Measurements from ENCODE around the gene HIBCH. TPM values are rescaled to one million over a fixed set of nuclear protein-coding genes. Genes with fewer than 3 reads are reported as not detected.

The HIBCH gene
- total and polyA plus RNA-seq, 2 of the 13 experiments (the other 11 are each of a cell fraction or from before 2014, with no cell fraction given) = 18.8 to 49.5 TPM

DNA sequence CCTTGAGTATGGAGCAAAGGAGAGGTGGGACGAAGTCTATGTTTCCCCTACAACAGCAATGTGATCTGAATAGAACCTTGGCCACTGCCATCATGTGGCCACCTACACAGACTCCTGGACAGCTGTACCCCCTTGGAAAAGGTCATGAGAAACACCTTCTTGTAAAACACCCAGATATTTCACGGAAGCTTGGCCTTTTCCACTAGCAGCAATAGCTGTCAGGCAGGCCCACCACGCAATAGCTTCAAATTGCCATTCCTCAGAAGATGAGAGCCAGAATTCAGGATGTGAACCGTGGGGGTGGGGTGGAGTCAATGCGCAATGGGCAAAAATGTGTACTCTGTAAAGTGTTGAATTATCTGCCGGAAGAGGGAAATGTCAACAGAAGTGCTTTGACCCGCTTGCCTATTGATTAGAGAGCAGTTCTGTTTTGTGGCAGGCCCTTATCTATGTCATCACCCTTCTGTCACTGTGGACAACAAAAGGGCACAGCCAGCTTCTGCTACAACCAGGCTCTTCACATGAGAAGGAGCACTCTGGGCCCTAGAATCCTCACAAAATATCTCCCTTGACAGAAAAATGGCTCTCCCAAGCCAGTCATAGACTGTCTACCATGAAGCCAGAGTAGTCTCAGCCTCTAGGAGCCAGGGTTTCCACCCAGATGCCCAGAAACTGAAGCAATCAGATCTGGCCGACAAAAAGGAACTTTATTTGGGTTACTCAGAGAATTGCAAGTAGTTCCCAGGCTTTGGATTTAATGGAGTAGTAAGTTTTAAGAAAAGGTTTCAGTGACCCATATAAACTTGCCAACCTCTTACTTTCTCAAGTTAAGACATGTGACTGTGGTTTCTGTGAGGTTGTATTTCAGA lies 33.3 kb upstream of the HIBCH start (continued):
- TF ChIP-seq JARID2 (CRISPR knock-in tag; IDR thresholded peaks at IDR 0.05; ENCODE audit: insufficient replicate concordance) = peak; percentile 34
- no peak for TF ChIP-seq STAT5B (CRISPR knock-in tag; IDR thresholded peaks at IDR 0.05)
- TF ChIP-seq RFXAP (CRISPR knock-in tag; IDR thresholded peaks at IDR 0.05; ENCODE audit: borderline replicate concordance) = peak; percentile 73; the same call in 1 of the 2 replicates
- no peak for TF ChIP-seq PHB2 (IDR thresholded peaks at IDR 0.05; ENCODE audit: partially characterized antibody)
- TF ChIP-seq NR2F2 (IDR thresholded peaks at IDR 0.05; ENCODE audit: borderline replicate concordance, low read depth) = peak; percentile 99
- TF ChIP-seq RXRA (CRISPR knock-in tag; IDR thresholded peaks at IDR 0.05) = peak; percentile 92; the same call in 1 of the 2 replicates
- peak; percentile 95 for TF ChIP-seq RARA (CRISPR knock-in tag; IDR thresholded peaks at IDR 0.05)
- TF ChIP-seq KLF9 (CRISPR knock-in tag; IDR thresholded peaks at IDR 0.05; ENCODE audit: low read depth) = peak; percentile 94
- TF ChIP-seq, protein P1, sequence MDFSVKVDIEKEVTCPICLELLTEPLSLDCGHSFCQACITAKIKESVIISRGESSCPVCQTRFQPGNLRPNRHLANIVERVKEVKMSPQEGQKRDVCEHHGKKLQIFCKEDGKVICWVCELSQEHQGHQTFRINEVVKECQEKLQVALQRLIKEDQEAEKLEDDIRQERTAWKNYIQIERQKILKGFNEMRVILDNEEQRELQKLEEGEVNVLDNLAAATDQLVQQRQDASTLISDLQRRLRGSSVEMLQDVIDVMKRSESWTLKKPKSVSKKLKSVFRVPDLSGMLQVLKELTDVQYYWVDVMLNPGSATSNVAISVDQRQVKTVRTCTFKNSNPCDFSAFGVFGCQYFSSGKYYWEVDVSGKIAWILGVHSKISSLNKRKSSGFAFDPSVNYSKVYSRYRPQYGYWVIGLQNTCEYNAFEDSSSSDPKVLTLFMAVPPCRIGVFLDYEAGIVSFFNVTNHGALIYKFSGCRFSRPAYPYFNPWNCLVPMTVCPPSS (IDR thresholded peaks at IDR 0.05) = no peak
- peak; percentile 80; the same call in 1 of the 2 replicates for TF ChIP-seq ZBTB39 (CRISPR knock-in tag; IDR thresholded peaks at IDR 0.05)
- TF ChIP-seq SP1 (IDR thresholded peaks at IDR 0.05) = no peak
- peak; percentile 35; the same call in 1 of the 2 replicates for TF ChIP-seq SP1 (CRISPR knock-in tag; IDR thresholded peaks at IDR 0.05)
- TF ChIP-seq ZBTB37 (CRISPR knock-in tag; IDR thresholded peaks at IDR 0.05) = no peak; the same call in 1 of the 2 replicates
- TF ChIP-seq, protein P2, sequence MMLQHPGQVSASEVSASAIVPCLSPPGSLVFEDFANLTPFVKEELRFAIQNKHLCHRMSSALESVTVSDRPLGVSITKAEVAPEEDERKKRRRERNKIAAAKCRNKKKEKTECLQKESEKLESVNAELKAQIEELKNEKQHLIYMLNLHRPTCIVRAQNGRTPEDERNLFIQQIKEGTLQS (CRISPR knock-in tag; IDR thresholded peaks at IDR 0.05) = peak; percentile 93
- TF ChIP-seq, protein P3, sequence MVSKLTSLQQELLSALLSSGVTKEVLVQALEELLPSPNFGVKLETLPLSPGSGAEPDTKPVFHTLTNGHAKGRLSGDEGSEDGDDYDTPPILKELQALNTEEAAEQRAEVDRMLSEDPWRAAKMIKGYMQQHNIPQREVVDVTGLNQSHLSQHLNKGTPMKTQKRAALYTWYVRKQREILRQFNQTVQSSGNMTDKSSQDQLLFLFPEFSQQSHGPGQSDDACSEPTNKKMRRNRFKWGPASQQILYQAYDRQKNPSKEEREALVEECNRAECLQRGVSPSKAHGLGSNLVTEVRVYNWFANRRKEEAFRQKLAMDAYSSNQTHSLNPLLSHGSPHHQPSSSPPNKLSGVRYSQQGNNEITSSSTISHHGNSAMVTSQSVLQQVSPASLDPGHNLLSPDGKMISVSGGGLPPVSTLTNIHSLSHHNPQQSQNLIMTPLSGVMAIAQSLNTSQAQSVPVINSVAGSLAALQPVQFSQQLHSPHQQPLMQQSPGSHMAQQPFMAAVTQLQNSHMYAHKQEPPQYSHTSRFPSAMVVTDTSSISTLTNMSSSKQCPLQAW (CRISPR knock-in tag; IDR thresholded peaks at IDR 0.05) = peak; percentile 98
- no peak for TF ChIP-seq ZFP36 (IDR thresholded peaks at IDR 0.05; ENCODE audit: borderline replicate concordance, low read depth, low read length, partially characterized antibody)
- TF ChIP-seq AGO2 (optimal IDR thresholded peaks at IDR 0.05; ENCODE audit: low read depth, low read length) = no peak
- TF ChIP-seq ZNF598 (CRISPR knock-in tag; IDR thresholded peaks at IDR 0.05; ENCODE audit: borderline replicate concordance) = peak; percentile 95
- peak; percentile 51; the same call in 1 of the 2 replicates for TF ChIP-seq KDM5A (IDR thresholded peaks at IDR 0.05; ENCODE audit: borderline replicate concordance, low read length)
- peak; percentile 99 for TF ChIP-seq GATA4 (IDR thresholded peaks at IDR 0.05; ENCODE audit: borderline replicate concordance, low read depth)
- no peak; the same call in 1 of the 2 replicates for TF ChIP-seq ZNF510 (CRISPR knock-in tag; IDR thresholded peaks at IDR 0.05; ENCODE audit: low read depth)
- no peak for TF ChIP-seq ZNF549 (CRISPR knock-in tag; IDR thresholded peaks at IDR 0.05)
- TF ChIP-seq, protein P4, sequence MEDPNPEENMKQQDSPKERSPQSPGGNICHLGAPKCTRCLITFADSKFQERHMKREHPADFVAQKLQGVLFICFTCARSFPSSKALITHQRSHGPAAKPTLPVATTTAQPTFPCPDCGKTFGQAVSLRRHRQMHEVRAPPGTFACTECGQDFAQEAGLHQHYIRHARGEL (CRISPR knock-in tag; IDR thresholded peaks at IDR 0.05) = no peak
